HEK293 (cell line): Measurements from ENCODE around the gene WDR64.

ENCODE experiments used
- EGR2 ChIP-seq: fragments of 450-650 bp; formaldehyde crosslinking; IDR thresholded peaks from 2 replicates; pipeline ENCODE4 v1.5.1; 2016; ENCODE audit warnings: low read depth, missing biosample characterization, missing genetic modification characterization
- HOXC10 ChIP-seq: sonication (generic); formaldehyde crosslinking; IDR thresholded peaks from 2 replicates; pipeline ENCODE4 v1.8.1; 2023; ENCODE audit warnings: mild to moderate bottlenecking, missing genetic modification reagents
- HOXD13 ChIP-seq: sonication (generic); formaldehyde crosslinking; IDR thresholded peaks from 2 replicates; pipeline ENCODE4 v1.8.0; 2022; ENCODE audit warnings: missing genetic modification reagents, borderline replicate concordance
- KLF1 ChIP-seq: fragments of 450-650 bp; formaldehyde crosslinking; IDR thresholded peaks from 2 replicates; pipeline ENCODE4 v1.5.1; 2016; ENCODE audit warnings: missing biosample characterization, missing genetic modification characterization
- OSR2 ChIP-seq: fragments of 450-650 bp; formaldehyde crosslinking; IDR thresholded peaks from 2 replicates; pipeline ENCODE4 v1.5.1; 2016; ENCODE audit warnings: missing biosample characterization, missing genetic modification characterization
- SCRT1 ChIP-seq: fragments of 450-650 bp; formaldehyde crosslinking; IDR thresholded peaks from 2 replicates; pipeline ENCODE4 v1.5.1; 2016; ENCODE audit warnings: missing biosample characterization, missing genetic modification characterization, borderline replicate concordance
- ZBTB17 ChIP-seq: fragments of 450-650 bp; formaldehyde crosslinking; IDR thresholded peaks from 2 replicates; pipeline ENCODE4 v1.5.1; 2016; ENCODE audit warnings: missing biosample characterization, missing genetic modification characterization
- ZNF10 ChIP-seq: fragments of 450-650 bp; formaldehyde crosslinking; IDR thresholded peaks from 2 replicates; pipeline ENCODE4 v1.5.1; 2017; ENCODE audit warnings: missing biosample characterization, missing genetic modification characterization
- ZNF146 ChIP-seq: fragments of 450-650 bp; formaldehyde crosslinking; IDR thresholded peaks from 2 replicates; pipeline ENCODE4 v1.5.1; 2016; ENCODE audit warnings: missing biosample characterization, missing genetic modification characterization
- ZNF223 ChIP-seq: fragments of 450-650 bp; formaldehyde crosslinking; IDR thresholded peaks from 2 replicates; pipeline ENCODE4 v1.5.1; 2016; ENCODE audit warnings: missing biosample characterization, missing genetic modification characterization
- ZNF248 ChIP-seq: fragments of 450-650 bp; formaldehyde crosslinking; IDR thresholded peaks from 2 replicates; pipeline ENCODE4 v1.5.1; 2017; ENCODE audit warnings: missing biosample characterization, missing genetic modification characterization
- ZNF350 ChIP-seq: fragments of 450-650 bp; formaldehyde crosslinking; IDR thresholded peaks from 2 replicates; pipeline ENCODE4 v1.5.0; 2017; ENCODE audit warnings: missing biosample characterization, mild to moderate bottlenecking, missing genetic modification characterization
- ZNF391 ChIP-seq: fragments of 450-650 bp; formaldehyde crosslinking; IDR thresholded peaks from 2 replicates; pipeline ENCODE4 v1.5.1; 2016; ENCODE audit warnings: low read depth, missing biosample characterization, missing genetic modification characterization, borderline replicate concordance
- ZNF530 ChIP-seq: fragments of 450-650 bp; formaldehyde crosslinking; IDR thresholded peaks from 2 replicates; pipeline ENCODE4 v1.5.1; 2016; ENCODE audit warnings: low read depth, missing biosample characterization, missing genetic modification characterization
- ZNF561 ChIP-seq: fragments of 450-650 bp; IDR thresholded peaks from 2 replicates; pipeline ENCODE4 v1.5.1; 2018; ENCODE audit warnings: missing biosample characterization, missing genetic modification characterization, borderline replicate concordance
- ZNF600 ChIP-seq: fragments of 450-650 bp; formaldehyde crosslinking; IDR thresholded peaks from 2 replicates; pipeline ENCODE4 v1.5.1; 2016; ENCODE audit warnings: missing biosample characterization, missing genetic modification characterization
- ZNF623 ChIP-seq: fragments of 450-650 bp; formaldehyde crosslinking; IDR thresholded peaks from 2 replicates; pipeline ENCODE4 v1.5.1; 2016; ENCODE audit warnings: missing biosample characterization, missing genetic modification characterization
- ZNF654 ChIP-seq: fragments of 450-650 bp; formaldehyde crosslinking; IDR thresholded peaks from 2 replicates; pipeline ENCODE4 v1.5.1; 2016; ENCODE audit warnings: low read depth, missing biosample characterization, missing genetic modification characterization
- ZNF658 ChIP-seq: fragments of 450-650 bp; formaldehyde crosslinking; IDR thresholded peaks from 2 replicates; pipeline ENCODE4; 2016; ENCODE audit warnings: missing biosample characterization, missing genetic modification characterization
- ZNF670 ChIP-seq: fragments of 450-650 bp; formaldehyde crosslinking; IDR thresholded peaks from 2 replicates; pipeline ENCODE4 v1.5.1; 2016; ENCODE audit warnings: missing biosample characterization, missing genetic modification characterization, low read depth
- ZNF701 ChIP-seq: fragments of 450-650 bp; formaldehyde crosslinking; IDR thresholded peaks from 2 replicates; pipeline ENCODE4 v1.5.1; 2016; ENCODE audit warnings: missing biosample characterization, missing genetic modification characterization
- ZNF76 ChIP-seq: fragments of 450-650 bp; formaldehyde crosslinking; IDR thresholded peaks from 2 replicates; pipeline ENCODE4; 2016; ENCODE audit warnings: low read depth, missing biosample characterization, missing genetic modification characterization, borderline replicate concordance
- ZNF776 ChIP-seq: fragments of 450-650 bp; formaldehyde crosslinking; IDR thresholded peaks from 2 replicates; pipeline ENCODE4 v1.5.0; 2017; ENCODE audit warnings: missing biosample characterization, missing genetic modification characterization, borderline replicate concordance
- ZXDB ChIP-seq: fragments of 450-650 bp; formaldehyde crosslinking; IDR thresholded peaks from 2 replicates; pipeline ENCODE4 v1.5.1; 2016; ENCODE audit warnings: missing biosample characterization, missing genetic modification characterization
- TF ChIP-seq, protein P1 (sequence below): fragments of 450-650 bp; formaldehyde crosslinking; conservative IDR thresholded peaks from 2 replicates; pipeline ENCODE4 v1.5.1; 2016; ENCODE audit warnings: low read depth, missing biosample characterization, missing genetic modification characterization
- TF ChIP-seq, protein P2 (sequence below): fragments of 450-650 bp; IDR thresholded peaks from 2 replicates; pipeline ENCODE4 v1.5.1; 2018; ENCODE audit warnings: missing biosample characterization, mild to moderate bottlenecking, missing genetic modification characterization
- TF ChIP-seq, protein P3 (sequence below): fragments of 450-650 bp; formaldehyde crosslinking; IDR thresholded peaks from 2 replicates; pipeline ENCODE4 v1.5.1; 2016; ENCODE audit warnings: missing biosample characterization, missing genetic modification characterization
- TF ChIP-seq, protein P4 (sequence below): fragments of 450-650 bp; formaldehyde crosslinking; IDR thresholded peaks from 2 replicates; pipeline ENCODE4 v1.5.1; 2016; ENCODE audit warnings: missing biosample characterization, missing genetic modification characterization
- TF ChIP-seq, protein P5 (sequence below): IDR thresholded peaks from 2 replicates; pipeline ENCODE4 v1.6.1; 2011; ENCODE audit warnings: mild to moderate bottlenecking, low read depth, low read length, borderline replicate concordance

The WDR64 gene

DNA sequence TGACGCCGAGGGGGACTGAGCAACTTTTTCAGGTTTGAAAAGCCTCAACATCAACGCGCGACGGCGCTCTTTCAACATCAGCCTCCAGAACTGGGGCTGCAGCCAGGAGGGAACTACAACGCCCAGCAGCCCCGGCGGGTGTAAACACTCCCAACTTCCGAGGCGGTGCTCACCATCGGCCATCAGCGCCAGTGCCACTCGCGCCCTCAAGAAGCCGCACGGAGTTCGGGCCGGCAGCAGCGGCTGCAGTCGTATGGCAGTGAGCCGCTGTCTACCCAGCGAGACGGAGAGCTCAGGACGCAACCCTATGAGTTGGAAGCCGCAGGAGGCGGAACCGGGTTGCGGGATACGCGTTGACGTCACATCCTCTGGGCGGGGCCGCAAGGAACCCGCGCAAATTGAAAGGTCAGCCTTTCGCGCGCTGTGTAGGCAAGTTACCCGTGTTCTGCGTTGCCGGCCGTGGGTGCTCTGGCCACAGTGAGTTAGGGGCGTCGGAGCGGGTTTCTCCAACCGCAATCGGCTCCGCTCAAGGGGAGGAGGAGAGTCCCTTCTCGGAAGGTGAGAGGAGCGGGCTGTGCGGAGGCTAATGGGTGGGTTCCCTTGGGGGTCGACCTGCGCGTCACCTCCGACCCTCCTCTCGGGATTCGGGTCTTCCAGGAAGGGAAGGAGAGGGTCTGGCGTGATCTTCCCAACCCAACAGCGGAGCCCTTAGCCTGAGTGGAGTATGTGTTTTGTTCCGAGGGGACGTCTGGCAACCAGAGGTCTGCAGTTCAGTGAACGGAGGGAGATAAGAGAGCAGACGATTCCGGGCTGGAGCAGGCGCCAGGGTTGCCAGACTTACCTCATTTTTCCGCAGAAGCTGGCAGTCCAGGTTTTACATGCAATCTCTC, 196.0 kb downstream of the WDR64 start, which contains the start of gene EXO1 (continued):
- TF ChIP-seq, protein P1, sequence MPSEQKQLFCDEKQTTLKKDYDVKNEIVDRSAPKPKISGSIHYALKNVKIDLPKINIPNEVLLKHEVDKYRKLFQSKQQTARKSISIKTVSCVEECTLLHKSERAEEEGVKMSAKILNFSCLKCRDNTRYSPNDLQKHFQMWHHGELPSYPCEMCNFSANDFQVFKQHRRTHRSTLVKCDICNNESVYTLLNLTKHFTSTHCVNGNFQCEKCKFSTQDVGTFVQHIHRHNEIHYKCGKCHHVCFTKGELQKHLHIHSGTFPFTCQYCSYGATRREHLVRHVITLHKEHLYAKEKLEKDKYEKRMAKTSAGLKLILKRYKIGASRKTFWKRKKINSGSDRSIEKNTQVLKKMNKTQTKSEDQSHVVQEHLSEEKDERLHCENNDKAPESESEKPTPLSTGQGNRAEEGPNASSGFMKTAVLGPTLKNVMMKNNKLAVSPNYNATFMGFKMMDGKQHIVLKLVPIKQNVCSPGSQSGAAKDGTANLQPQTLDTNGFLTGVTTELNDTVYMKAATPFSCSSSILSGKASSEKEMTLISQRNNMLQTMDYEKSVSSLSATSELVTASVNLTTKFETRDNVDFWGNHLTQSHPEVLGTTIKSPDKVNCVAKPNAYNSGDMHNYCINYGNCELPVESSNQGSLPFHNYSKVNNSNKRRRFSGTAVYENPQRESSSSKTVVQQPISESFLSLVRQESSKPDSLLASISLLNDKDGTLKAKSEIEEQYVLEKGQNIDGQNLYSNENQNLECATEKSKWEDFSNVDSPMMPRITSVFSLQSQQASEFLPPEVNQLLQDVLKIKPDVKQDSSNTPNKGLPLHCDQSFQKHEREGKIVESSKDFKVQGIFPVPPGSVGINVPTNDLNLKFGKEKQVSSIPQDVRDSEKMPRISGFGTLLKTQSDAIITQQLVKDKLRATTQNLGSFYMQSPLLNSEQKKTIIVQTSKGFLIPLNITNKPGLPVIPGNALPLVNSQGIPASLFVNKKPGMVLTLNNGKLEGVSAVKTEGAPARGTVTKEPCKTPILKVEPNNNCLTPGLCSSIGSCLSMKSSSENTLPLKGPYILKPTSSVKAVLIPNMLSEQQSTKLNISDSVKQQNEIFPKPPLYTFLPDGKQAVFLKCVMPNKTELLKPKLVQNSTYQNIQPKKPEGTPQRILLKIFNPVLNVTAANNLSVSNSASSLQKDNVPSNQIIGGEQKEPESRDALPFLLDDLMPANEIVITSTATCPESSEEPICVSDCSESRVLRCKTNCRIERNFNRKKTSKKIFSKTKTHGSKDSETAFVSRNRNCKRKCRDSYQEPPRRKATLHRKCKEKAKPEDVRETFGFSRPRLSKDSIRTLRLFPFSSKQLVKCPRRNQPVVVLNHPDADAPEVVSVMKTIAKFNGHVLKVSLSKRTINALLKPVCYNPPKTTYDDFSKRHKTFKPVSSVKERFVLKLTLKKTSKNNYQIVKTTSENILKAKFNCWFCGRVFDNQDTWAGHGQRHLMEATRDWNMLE (tag by site-specific recombination), result peak; percentile 92
- TF ChIP-seq OSR2 (no peak), HOXD13 (CRISPR knock-in tag) (no peak; the same call in 1 of the 2 replicates), ZNF561 (tag by site-specific recombination) (peak; percentile 68), ZNF76 (tag by site-specific recombination) (peak; percentile 97), HOXC10 (CRISPR knock-in tag) (0 out of 2 replicates have a peak, but pooled peaks have one; percentile 53), ZNF600 (tag by site-specific recombination) (peak; percentile 97), ZNF248 (tag by site-specific recombination) (no peak), ZNF776 (tag by site-specific recombination) (no peak), ZXDB (tag by site-specific recombination) (peak; percentile 95), ZNF391 (tag by site-specific recombination) (peak; percentile 85; the same call in 1 of the 2 replicates), ZNF623 (no peak; the same call in 1 of the 2 replicates), KLF1 (tag by site-specific recombination) (peak; percentile 91), SCRT1 (tag by site-specific recombination) (no peak), ZNF658 (no peak), ZNF654 (tag by site-specific recombination) (no peak; the same call in 1 of the 2 replicates), ZBTB17 (tag by site-specific recombination) (peak; percentile 100), ZNF530 (tag by site-specific recombination) (no peak), ZNF701 (tag by site-specific recombination) (no peak), ZNF223 (tag by site-specific recombination) (no peak), ZNF146 (tag by site-specific recombination) (peak; percentile 45), EGR2 (tag by site-specific recombination) (peak; percentile 68), ZNF350 (tag by site-specific recombination) (no peak), ZNF10 (no peak), ZNF670 (tag by site-specific recombination) (no peak)
- TF ChIP-seq, protein P2, sequence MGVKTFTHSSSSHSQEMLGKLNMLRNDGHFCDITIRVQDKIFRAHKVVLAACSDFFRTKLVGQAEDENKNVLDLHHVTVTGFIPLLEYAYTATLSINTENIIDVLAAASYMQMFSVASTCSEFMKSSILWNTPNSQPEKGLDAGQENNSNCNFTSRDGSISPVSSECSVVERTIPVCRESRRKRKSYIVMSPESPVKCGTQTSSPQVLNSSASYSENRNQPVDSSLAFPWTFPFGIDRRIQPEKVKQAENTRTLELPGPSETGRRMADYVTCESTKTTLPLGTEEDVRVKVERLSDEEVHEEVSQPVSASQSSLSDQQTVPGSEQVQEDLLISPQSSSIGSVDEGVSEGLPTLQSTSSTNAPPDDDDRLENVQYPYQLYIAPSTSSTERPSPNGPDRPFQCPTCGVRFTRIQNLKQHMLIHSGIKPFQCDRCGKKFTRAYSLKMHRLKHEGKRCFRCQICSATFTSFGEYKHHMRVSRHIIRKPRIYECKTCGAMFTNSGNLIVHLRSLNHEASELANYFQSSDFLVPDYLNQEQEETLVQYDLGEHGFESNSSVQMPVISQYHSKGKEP, result no peak
- TF ChIP-seq, protein P3, sequence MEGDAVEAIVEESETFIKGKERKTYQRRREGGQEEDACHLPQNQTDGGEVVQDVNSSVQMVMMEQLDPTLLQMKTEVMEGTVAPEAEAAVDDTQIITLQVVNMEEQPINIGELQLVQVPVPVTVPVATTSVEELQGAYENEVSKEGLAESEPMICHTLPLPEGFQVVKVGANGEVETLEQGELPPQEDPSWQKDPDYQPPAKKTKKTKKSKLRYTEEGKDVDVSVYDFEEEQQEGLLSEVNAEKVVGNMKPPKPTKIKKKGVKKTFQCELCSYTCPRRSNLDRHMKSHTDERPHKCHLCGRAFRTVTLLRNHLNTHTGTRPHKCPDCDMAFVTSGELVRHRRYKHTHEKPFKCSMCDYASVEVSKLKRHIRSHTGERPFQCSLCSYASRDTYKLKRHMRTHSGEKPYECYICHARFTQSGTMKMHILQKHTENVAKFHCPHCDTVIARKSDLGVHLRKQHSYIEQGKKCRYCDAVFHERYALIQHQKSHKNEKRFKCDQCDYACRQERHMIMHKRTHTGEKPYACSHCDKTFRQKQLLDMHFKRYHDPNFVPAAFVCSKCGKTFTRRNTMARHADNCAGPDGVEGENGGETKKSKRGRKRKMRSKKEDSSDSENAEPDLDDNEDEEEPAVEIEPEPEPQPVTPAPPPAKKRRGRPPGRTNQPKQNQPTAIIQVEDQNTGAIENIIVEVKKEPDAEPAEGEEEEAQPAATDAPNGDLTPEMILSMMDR (tag by site-specific recombination), result peak; percentile 91
- TF ChIP-seq, protein P4, sequence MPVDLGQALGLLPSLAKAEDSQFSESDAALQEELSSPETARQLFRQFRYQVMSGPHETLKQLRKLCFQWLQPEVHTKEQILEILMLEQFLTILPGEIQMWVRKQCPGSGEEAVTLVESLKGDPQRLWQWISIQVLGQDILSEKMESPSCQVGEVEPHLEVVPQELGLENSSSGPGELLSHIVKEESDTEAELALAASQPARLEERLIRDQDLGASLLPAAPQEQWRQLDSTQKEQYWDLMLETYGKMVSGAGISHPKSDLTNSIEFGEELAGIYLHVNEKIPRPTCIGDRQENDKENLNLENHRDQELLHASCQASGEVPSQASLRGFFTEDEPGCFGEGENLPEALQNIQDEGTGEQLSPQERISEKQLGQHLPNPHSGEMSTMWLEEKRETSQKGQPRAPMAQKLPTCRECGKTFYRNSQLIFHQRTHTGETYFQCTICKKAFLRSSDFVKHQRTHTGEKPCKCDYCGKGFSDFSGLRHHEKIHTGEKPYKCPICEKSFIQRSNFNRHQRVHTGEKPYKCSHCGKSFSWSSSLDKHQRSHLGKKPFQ, result peak; percentile 100
- TF ChIP-seq, protein P5, sequence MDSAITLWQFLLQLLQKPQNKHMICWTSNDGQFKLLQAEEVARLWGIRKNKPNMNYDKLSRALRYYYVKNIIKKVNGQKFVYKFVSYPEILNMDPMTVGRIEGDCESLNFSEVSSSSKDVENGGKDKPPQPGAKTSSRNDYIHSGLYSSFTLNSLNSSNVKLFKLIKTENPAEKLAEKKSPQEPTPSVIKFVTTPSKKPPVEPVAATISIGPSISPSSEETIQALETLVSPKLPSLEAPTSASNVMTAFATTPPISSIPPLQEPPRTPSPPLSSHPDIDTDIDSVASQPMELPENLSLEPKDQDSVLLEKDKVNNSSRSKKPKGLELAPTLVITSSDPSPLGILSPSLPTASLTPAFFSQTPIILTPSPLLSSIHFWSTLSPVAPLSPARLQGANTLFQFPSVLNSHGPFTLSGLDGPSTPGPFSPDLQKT, result no peak
